ENCODE measurements around the gene C1orf87.

DNA sequence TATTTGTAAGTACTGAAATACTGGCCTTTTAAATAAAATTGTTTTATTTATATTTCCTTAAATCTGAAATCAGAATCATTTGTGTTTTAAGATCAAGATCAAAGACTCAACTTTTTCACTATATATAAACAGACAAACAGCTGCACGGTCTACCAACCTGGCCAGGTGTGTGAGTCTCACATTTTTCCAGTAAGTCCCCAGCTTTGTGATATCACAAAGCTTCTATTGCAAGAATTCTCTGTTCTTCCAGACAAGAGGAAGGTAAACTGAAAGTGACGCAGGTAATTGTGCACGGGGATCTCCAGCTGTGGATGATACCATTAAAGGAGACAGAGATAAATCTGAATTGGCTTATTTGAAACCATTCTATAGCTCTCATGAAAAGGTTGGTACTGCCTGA, 105.8 kb downstream of the C1orf87 start:
- TF ChIP-seq POLR2AphosphoS5 (IDR thresholded peaks at IDR 0.05; ENCODE audit: borderline replicate concordance, low read depth, low read length) (no peak), EZH2 (IDR thresholded peaks at IDR 0.05) (no peak)

All from SK-N-MC (cell line).